Calu3 (cell line): ENCODE results near the gene S100A7A. TPM values are rescaled to one million over a fixed set of nuclear protein-coding genes. Genes with fewer than 3 reads are reported as not detected.
A peak's percentile ranks its signal among the peaks of the same experiment; 100 is the strongest.

Experiments used
- BruUV-seq: library from RNA; stranded (reverse); fragments of 400-500 nt; replicated peaks from 2 replicates; lab custom pipeline; 2021; lab: Mats Ljungman, UMichigan
- CTCF ChIA-PET: fragments of 300-600 bp; sonication (Branson Sonifier 250); formaldehyde crosslinking; loops from one replicate; lab custom pipeline; 2022; ENCODE audit warnings: antibody characterized with exemption; lab: Charles Lee
- DNase-seq: peaks from one replicate; pipeline ENCODE4 v3.0.0; 2022
- H3K27ac Mint-ChIP-seq: one replicate; pipeline ENCODE4 v1.8.0; 2022; ENCODE audit warnings: mixed read lengths; ENCODE audit not compliant: unreplicated experiment
- H3K27me3 Mint-ChIP-seq: one replicate; pipeline ENCODE4 v1.8.0; 2022; ENCODE audit warnings: mixed read lengths; ENCODE audit not compliant: unreplicated experiment
- H3K36me3 Mint-ChIP-seq: one replicate; pipeline ENCODE4 v1.8.0; 2022; ENCODE audit warnings: mild to moderate bottlenecking, moderate library complexity, mixed read lengths; ENCODE audit not compliant: insufficient read depth, unreplicated experiment
- H3K4me1 Mint-ChIP-seq: one replicate; pipeline ENCODE4 v1.8.0; 2022; ENCODE audit warnings: mild to moderate bottlenecking, low read depth, mixed read lengths; ENCODE audit not compliant: unreplicated experiment
- H3K4me3 Mint-ChIP-seq: one replicate; pipeline ENCODE4 v1.8.0; 2022; ENCODE audit warnings: mild to moderate bottlenecking, low read depth, moderate library complexity, mixed read lengths; ENCODE audit not compliant: unreplicated experiment
- H3K9me3 Mint-ChIP-seq: one replicate; pipeline ENCODE4 v1.8.0; 2022; ENCODE audit warnings: low read depth, mixed read lengths; ENCODE audit not compliant: unreplicated experiment
- intact Hi-C: fragments of 100-400 bp; cut with micrococcal nuclease; formaldehyde crosslinking; loops from one replicate; pipeline ENCODE4 v1.10.0; 2022; ENCODE audit not compliant: unreplicated experiment
- total RNA-seq: library from RNA; stranded (reverse); gene quantifications from 2 replicates; pipeline ENCODE4 v1.2.3, GENCODE V29; 2022
- TF ChIP-seq, protein P1 (sequence below): fragments of 200-600 bp; IDR thresholded peaks from one replicate; pipeline ENCODE4 v1.8.0; 2022; ENCODE audit warnings: antibody characterized with exemption; ENCODE audit not compliant: unreplicated experiment

The S100A7A gene
- total RNA-seq, 1 experiment from 2014 or later = not detected

DNA sequence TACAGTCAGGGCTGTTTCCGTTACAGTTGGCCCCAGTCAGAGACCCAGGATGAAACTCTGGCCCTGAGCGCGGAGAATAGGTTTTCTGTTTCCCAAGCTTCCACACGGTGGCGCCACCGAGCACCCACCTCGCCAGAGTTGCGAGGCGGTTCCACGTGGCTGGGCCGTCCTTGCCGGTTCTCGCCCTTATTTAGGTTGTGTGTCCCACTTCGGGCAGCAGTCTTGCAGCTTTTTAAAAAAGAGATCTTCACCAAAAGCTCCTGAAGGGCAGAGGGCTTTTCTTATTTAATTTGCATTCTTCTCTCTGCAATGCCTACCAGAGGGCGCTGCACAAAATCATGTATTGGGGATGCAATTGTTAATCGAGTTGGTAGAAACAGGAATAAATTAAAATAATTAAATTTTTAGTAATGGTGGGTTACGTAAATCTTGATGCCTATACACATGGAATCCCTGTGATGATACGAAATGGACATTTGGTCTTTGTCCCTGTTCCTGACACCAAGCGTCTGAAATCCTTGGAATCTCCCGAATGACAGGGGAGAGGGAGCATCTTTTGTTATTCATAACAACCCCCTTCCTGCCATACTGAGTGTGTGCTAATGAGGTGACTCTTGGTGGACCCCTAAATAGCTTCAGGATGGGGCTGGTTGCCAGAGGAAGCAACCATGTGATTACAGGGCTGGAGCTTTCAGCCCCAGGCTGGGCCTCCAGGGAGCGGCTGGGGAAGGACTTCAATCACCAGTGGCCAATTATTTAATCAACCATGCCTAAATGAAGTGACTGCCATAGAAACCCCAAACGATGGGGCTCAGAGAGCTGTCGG is 49.7 kb downstream of the S100A7A start:
- intact Hi-C loops = loop anchor here (2.0 kb wide), 1 partner anchor 29 kb away; no protein-coding TSS in a partner anchor
- H3K9me3 Mint-ChIP-seq = no peaks in the 10 kb centered on the region

DNA sequence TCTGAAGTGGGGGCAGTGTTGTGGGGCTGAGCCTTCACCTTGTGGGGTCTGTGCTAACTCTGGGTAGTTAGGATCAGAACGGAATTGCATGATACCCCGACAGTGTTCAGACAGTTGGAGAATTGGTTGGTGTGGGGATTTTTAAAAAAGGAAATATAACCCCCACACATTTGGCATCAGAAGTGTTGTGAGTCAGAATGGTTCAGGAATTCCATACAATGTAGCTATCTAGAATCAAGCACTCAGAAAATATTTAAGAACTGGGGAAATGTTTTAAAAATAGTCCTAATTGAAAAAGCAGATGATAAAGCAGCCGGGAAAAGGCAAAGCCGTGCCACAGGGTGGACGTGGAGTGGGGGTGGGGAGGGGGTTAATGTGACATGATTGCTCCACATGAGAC is 50.6 kb downstream of the S100A7A start:
- Mint-ChIP-seq H3K27me3 (peaks cover 92% of the 10 kb centered on the region), H3K4me3 (no peak overlapping the region), H3K27ac (no peak overlapping the region), H3K4me1 (no peaks in the 10 kb centered on the region), H3K9me3 (no peaks in the 10 kb centered on the region), H3K36me3 (no peaks in the 10 kb centered on the region)
- no TSS peak for BruUV-seq
- TF ChIP-seq, protein P1, sequence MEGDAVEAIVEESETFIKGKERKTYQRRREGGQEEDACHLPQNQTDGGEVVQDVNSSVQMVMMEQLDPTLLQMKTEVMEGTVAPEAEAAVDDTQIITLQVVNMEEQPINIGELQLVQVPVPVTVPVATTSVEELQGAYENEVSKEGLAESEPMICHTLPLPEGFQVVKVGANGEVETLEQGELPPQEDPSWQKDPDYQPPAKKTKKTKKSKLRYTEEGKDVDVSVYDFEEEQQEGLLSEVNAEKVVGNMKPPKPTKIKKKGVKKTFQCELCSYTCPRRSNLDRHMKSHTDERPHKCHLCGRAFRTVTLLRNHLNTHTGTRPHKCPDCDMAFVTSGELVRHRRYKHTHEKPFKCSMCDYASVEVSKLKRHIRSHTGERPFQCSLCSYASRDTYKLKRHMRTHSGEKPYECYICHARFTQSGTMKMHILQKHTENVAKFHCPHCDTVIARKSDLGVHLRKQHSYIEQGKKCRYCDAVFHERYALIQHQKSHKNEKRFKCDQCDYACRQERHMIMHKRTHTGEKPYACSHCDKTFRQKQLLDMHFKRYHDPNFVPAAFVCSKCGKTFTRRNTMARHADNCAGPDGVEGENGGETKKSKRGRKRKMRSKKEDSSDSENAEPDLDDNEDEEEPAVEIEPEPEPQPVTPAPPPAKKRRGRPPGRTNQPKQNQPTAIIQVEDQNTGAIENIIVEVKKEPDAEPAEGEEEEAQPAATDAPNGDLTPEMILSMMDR = no peak
- CTCF ChIA-PET = no interaction called here
- intact Hi-C loops = loop anchor here (2.0 kb wide), 1 partner anchor 28 kb away; no protein-coding TSS in a partner anchor
- DNase-seq = no peak

More for the DNA sequence above, 49.7 kb downstream of the S100A7A start:
- BruUV-seq = no TSS peak
- H3K4me1 Mint-ChIP-seq = no peaks in the 10 kb centered on the region
- H3K27me3 Mint-ChIP-seq = peaks cover 92% of the 10 kb centered on the region
- TF ChIP-seq, protein P1 = peak; percentile 94
- no peak overlapping the region for H3K27ac Mint-ChIP-seq
- H3K36me3 Mint-ChIP-seq = no peaks in the 10 kb centered on the region
- CTCF ChIA-PET = interaction anchor here (0.6 to 0.7 kb wide), 3 partner anchors 32 to 1309 kb away, joined by 3 to 5 read pairs (median 4); no protein-coding TSS in a partner anchor
- no peak overlapping the region for H3K4me3 Mint-ChIP-seq
- peak; percentile 77 for DNase-seq

DNA sequence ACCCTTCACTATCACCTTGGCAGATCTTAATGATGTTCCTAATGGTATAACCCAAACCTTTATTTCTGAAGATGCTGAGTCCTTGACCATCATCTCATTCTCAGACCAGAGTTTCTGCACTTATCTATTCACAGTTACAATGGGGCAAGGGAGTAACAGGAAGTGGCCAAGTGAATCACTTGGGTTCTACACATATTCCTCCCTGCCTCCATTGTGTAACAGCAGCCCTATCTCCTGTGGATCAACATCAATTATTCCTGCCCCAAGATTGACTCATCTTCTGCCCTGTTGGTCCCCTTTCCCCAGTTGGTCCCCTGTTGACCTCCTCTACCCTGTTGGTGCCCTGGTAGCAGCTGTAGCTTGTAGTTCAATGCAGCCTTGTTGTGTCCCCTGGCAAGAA is 54.4 kb downstream of the S100A7A start:
- Mint-ChIP-seq H3K4me1 (no peaks in the 10 kb centered on the region), H3K36me3 (no peaks in the 10 kb centered on the region), H3K4me3 (no peak overlapping the region), H3K27me3 (peaks cover 88% of the 10 kb centered on the region), H3K9me3 (peaks cover 2% of the 10 kb centered on the region), H3K27ac (no peak overlapping the region)
- DNase-seq = no peak
- intact Hi-C loops = no loop called here
- CTCF ChIA-PET = no interaction called here
- no TSS peak for BruUV-seq
- TF ChIP-seq, protein P1 = no peak

Other genes with a start within 250 kb of the S100A7A start
- not detected in 2 replicates for gene LELP1, start 213.1 kb upstream of the S100A7A start, total RNA-seq
- not detected in 2 replicates for gene PRR9, start 198.9 kb upstream of the S100A7A start, total RNA-seq
- gene LORICRIN, start 156.8 kb upstream of the S100A7A start, total RNA-seq = not detected in 2 replicates
- not detected in 2 replicates for gene PGLYRP3, start 103.6 kb upstream of the S100A7A start, total RNA-seq
- 0.38 TPM in 1 of 2 replicates, not detected in the other for gene PGLYRP4, start 67.7 kb upstream of the S100A7A start, total RNA-seq
- gene S100A9, start 58.7 kb upstream of the S100A7A start, total RNA-seq = 5.0 and 10.6 TPM in 2 replicates
- gene S100A12, start 40.9 kb upstream of the S100A7A start, total RNA-seq = not detected in 2 replicates
- gene S100A8, start 25.4 kb upstream of the S100A7A start, total RNA-seq = not detected in 2 replicates
- gene S100A7, start 44.1 kb downstream of the S100A7A start, total RNA-seq = not detected in 2 replicates
- 1,521 and 2,023 TPM in 2 replicates for gene S100A6, start 119.5 kb downstream of the S100A7A start, total RNA-seq
- gene S100A5, start 124.4 kb downstream of the S100A7A start, total RNA-seq = not detected in 2 replicates
- 19.8 and 20.5 TPM in 2 replicates for gene S100A4, start 129.3 kb downstream of the S100A7A start, total RNA-seq
- not detected in 2 replicates for gene S100A3, start 132.7 kb downstream of the S100A7A start, total RNA-seq
- 11.1 and 14.1 TPM in 2 replicates for gene S100A2, start 149.3 kb downstream of the S100A7A start, total RNA-seq
- 247 and 255 TPM in 2 replicates for gene S100A16, start 196.6 kb downstream of the S100A7A start, total RNA-seq
- gene S100A14, start 199.8 kb downstream of the S100A7A start, total RNA-seq = 74.6 and 106 TPM in 2 replicates
- gene S100A13, start 211.0 kb downstream of the S100A7A start, total RNA-seq = 104 and 117 TPM in 2 replicates
- not detected in 2 replicates for gene S100A1, start 211.9 kb downstream of the S100A7A start, total RNA-seq
- 93.7 and 100 TPM in 2 replicates for gene CHTOP, start 217.5 kb downstream of the S100A7A start, total RNA-seq
- gene SNAPIN, start 242.2 kb downstream of the S100A7A start, total RNA-seq = 45.0 and 46.8 TPM in 2 replicates